HG03442 (cell line): ENCODE measurements around the gene DOCK4.

Experiments
- ATAC-seq: cut with Tn5 transposase; IDR thresholded peaks from one replicate; pipeline ENCODE4 v1.9.1; 2021; ENCODE audit warnings: mild to moderate bottlenecking, moderate library complexity; ENCODE audit not compliant: unreplicated experiment

Gene DOCK4

GRCh38 chr7:112193915-112194502, 12.2 kb downstream of the DOCK4 start:
- no peak for ATAC-seq

GRCh38 chr7:112192236-112193154, 13.7 kb downstream of the DOCK4 start:
- ATAC-seq: no peak

GRCh38 chr7:112190120-112190519, 16.1 kb downstream of the DOCK4 start:
- no peak for ATAC-seq

DNA sequence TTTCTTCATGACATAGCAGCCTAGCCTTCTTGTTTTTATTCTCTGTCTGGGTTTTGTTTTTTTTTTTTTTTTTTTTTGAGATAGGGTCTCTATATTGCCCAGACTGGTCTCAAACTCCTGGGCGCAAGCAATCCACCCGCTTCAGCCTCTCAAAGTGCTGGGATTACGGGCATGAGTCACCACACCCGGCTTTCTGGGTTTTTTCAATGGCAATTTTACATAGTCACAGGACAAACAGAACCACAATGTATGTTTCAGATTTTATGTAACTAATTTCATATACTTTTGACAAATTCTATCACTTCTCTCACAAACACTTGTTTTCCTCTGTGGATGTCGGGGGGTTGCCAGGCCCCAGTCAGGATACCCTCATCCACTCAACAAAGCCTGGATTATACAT, 16.5 kb downstream of the DOCK4 start:
- ATAC-seq: no peak

DNA sequence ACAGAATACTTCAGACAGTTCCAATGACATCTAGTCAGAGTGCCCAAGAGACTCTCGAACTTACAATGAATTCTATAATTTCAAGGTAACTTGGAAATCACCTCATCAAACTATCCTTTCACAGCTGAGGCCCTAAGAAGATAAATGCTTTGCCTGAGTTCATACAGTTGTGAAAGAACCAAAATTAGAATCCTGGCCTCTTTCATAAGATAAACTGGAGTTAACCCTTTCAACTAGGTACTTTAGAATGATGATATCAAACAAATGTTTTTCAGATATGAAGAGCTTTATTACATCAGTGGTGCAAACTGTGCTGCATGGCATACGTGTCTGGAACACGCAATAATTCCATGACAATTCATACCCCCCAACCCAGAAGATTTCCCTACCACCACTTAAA, 17.9 kb downstream of the DOCK4 start:
- no peak for ATAC-seq

DNA sequence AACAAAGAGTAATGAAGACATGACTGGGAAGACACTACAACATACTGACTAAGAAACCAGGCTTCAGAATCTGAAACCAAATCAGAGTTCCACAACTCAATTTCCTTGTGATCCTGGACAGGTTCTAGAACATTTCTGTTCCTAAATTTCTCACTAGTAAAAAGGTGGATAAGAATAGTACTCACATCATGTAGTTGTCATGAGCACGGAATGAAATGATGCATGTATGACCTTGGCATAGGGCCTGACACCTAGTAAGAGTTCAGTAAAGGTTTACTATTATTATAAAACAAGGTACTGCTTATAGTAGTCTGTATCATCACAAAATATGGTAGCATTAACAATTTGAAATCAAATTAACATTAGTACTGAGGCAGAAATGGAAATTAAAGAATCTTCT, 19.9 kb downstream of the DOCK4 start:
- ATAC-seq: no peak

- no peak for ATAC-seq
Measured at GRCh38 chr7:112185005-112185834, 21.0 kb downstream of the DOCK4 start.

DNA sequence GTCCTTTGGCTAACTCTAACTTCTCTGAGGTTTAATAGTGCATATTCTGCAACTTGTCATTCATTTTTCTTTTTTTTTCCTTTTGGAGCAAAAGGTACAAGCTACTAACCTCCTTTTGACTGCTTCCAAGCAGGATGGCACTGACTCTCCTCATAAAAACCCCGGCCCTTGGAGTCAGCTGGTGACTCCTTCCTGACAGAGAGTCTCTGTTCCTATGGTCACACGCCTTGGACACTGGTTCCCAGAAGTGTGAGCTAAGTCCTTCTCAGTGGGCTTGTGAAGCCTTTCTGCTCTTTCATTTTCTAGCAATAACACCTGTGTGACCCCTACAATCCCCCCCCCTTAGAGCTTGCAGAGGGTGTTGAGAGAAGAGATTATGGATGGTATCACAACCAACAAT, 21.7 kb downstream of the DOCK4 start:
- no peak for ATAC-seq

DNA sequence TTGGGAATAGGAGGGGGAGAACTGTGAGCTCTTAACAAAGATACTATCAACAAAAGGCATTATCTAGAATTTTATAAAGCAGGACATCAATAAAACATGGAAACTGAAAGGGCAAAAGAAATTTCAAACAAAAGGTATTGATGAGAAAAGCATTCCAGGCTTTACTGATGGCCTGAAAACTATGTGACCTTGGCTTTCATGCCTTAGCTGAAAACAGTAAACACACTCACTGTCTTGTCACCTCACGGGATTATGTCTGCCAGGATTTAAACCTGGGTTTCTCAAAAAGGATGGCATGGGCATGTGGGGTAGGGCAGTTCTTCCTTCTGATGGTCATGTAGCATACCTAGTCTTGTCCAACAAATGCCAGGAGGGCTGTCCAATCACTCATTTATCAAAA, 22.9 kb downstream of the DOCK4 start:
- ATAC-seq: no peak

- no peak for ATAC-seq
Measured at GRCh38 chr7:112182749-112183148, 23.4 kb downstream of the DOCK4 start.

DNA sequence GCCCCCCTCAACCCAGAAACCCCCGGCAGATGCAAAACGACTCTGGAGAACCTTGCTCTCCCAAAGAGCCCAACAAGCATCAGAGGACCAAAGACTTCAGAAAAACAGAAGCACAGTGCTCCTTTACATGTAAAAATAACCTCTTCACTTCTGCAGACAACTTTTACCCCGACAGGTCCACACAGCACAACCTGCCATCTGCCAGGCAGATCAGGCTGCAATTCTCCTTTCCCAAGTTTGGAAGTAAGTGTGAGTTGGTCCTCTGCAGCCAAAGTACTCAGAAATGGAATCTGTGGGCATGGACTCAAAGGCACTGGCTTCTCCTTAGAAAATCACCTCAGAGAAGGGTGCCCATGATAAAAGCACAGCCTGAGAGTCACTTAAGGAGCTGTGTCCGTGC, 26.0 kb downstream of the DOCK4 start:
- ATAC-seq: no peak

DNA sequence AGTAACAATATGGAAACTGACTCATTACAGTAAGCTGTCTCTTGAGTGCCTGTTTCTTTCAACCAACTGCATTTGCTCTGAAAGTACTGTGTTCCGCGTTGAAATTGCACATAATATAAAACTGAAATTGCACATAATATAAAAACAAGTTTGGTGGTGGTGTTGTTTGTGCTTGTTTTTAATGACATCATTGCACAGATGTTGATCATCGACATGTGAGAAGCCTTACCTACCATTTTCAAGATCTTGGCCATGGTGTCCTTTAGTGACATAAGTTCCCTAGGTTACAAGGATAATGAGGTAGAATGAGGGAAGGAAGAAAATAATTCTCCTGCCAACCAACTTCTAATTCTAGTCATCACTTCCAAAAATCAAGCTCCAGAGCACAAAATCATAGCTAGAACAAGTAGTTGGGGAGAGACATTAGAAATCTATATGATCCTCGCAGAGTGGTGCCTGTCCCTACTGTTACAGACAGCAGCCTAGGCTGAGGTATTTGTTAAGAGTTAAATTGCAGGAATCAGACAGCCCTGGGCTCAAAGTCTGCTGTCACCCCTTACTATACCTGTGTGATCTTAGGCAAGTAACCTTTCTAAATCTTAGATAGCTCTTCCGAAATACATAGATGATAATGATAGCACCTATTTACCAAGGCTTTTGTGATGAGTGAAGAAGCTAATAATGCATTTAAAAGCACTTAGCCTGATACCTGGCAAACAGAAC, 29.3 kb downstream of the DOCK4 start:
- no peak for ATAC-seq

- no peak for ATAC-seq
Measured at GRCh38 chr7:112176241-112176640, 30.0 kb downstream of the DOCK4 start.

DNA sequence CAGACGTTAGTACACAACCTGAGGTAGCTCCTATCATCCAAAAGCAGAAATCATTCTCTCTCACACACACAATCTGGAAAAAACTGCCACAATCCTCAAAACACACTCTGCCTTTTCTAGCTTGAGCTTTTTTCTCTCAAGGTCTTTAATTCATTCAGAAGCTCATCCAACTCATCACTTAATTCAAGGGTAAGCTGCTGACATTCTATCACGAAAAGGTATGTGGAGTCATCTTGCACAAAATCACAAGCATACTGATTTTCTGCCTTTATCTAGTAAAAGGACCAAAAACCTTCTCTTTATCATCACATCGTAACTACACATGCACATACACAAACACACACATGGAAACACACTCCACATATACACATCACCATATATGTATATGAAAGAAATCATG, 32.0 kb downstream of the DOCK4 start:
- ATAC-seq: no peak

DNA sequence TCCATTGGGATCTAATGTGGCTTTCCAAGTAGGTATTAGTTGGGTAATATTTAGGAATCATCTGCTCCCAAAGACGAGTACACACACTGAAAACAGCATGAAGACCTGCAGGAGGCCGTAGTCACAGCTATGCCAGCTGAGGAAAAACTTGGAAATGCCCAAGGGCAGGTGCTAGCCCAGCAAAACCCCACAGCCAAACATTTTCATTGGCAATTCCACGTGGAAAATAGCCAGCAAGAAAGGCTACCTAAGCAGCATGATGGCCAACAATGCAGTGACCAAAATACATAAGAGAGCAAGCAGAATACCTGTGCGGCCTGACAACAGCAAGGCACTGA, 32.7 kb downstream of the DOCK4 start:
- ATAC-seq: no peak

GRCh38 chr7:112172870-112173567, 33.2 kb downstream of the DOCK4 start:
- ATAC-seq: no peak

DNA sequence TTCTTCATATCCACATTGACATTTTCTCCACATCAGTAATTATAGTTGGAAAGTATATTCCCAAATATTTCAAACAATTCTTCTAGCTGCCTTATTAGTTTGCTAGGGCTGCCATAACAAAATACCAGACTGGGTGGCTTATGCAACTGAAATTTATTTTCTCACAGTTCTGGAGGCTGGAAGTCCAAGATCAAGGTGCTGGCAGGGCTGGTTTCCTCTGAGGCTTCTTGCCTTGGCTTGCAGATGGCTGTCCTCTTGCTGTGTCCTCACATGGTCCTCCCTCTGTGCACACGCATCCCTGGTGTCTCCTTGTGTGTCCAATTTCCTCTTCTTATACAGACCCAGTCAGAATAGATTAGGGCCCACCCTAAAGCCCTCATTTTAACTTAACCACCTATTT, 34.5 kb downstream of the DOCK4 start:
- no peak for ATAC-seq

DNA sequence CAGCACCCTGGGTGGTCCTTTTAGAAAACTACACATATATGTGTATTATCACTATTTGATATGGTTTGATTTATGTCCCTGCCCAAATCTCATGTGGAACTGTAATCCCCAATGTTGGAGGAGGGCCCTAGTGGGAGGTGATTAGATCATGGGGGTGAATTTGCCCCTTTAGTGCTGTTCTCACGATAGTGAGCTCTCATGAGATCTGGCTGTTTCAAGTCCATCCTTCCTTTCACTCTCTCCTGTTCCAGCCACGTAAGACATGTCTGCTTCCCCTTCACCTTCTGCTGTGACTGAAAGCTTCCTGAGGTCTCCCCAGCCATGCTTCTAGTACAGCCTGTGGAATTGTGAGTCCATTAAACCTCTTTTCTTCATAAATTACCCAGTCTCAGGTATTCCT, 37.3 kb downstream of the DOCK4 start:
- ATAC-seq: no peak

- no peak for ATAC-seq
Measured at GRCh38 chr7:112167147-112167546, 39.1 kb downstream of the DOCK4 start.

DNA sequence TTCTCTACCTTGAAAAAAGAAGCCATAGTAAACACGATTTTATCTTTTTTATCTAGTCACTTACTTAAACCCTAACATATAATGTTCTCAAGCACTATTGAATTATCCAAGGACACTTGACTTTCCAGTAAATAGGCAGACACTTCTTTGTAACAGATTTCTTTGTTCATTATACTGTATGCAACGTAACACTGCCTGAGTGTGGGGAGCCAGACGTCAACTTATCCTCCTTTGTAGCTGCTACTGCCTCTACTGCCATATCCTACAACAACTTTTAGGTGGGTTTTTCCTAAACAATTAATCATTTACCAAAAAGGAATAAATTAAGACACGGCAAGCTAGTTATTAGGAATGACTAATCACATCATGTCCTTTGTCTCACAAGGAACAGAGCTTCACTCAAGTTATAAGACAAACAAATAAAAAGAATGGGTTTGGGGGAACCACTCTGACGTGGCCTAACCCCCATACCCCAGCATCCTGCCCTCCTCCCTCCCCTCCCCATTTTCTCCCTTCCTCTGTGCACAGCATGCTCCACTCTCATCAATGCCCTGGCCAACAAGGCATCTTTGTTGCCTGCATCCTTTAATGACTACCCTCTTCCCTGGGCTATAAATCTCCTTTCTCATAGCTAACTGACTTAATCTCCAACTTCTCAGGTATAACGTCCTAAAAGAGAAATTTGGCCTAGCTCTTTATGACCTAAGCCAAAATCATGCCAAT, 43.3 kb downstream of the DOCK4 start:
- no peak for ATAC-seq
